ENCODE data around the gene RNF225.
"Not testable (repeated sequence)": the region's sequence is repeated elsewhere in the genome, so short reads cannot be mapped to it uniquely, and the experiment has no call there.

RNF225 gene

GRCh38 chr19:58407658-58408151 is 12.2 kb downstream of the RNF225 start:
- in situ Hi-C loops (cut with HindIII; ENCODE audit: low sequenced_read_pairs), result no loop called here

DNA sequence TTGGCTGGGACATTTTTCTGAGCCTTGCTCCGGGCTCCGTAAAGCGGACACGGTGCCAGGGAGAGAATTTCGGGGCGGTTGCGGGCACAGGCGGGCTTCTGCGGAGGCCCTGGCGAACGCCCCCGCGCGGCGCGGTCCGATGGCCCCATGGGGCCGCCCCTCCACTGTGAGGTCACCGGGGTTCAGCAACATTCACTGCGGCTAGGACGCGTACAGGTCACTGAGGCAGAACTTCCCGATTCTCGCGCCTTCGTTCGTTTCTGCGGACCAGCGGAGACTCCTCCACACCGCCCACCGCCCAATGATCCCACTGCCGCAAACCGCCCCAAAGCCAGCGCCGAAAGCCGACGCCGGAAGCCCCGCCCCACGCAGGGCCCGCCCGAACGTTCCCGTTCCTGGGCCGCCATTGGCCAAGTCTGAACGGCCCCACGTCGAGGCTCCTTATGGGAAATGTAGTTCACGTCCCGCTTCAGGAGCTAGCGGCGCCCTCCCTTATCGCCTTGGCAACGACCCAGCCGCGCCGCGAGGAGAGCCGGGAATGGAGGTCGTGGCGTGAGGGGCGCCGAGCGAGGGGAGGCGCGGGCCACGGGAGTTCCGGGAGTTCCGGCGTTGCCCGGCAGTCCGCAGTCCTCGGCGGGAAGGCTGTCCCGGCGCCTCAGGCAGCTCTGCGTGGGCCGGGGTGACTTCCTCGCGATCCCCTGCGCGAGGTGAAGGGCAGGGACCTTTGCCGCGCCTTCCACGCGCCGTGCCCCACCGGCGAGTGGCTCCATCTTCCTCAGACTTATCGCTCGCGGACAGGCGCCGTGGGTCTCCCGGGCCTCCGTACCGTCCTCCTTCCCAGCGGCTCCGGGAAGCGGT is 12.9 kb downstream of the RNF225 start, which contains the start of gene ZNF584:
ZNF584 (plus strand) TSS at position 498 of the 858 bp plus-strand sequence. CDS start 499 bp downstream, outside the sequence.
- in situ Hi-C loops (cut with HindIII; ENCODE audit: low sequenced_read_pairs), result no loop called here

- in situ Hi-C loops (cut with HindIII; ENCODE audit: low sequenced_read_pairs), result no loop called here
Measured at GRCh38 chr19:58409010-58409790, 13.7 kb downstream of the RNF225 start.

DNA sequence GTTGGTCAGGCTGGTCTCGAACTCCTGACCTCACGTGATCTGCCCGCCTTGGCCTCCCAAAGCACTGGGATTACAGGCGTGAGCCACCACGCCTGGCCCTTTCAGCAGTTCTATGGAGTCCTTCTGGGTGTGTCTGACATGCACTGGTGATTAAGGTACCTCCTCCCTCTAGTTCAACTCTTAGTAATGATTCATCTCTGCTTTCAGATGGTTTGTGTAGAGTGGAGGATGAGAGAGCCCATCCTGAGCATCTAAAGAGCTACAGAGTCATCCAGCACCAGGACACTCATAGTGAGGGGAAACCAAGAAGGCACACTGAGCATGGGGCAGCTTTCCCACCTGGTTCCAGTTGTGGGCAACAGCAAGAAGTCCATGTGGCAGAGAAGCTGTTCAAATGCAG is 21.1 kb downstream of the RNF225 start:
- in situ Hi-C loops (cut with HindIII; ENCODE audit: low sequenced_read_pairs), result no loop called here

GRCh38 chr19:58417071-58417470 is 21.6 kb downstream of the RNF225 start:
- in situ Hi-C loops (cut with HindIII; ENCODE audit: low sequenced_read_pairs), result no loop called here

DNA sequence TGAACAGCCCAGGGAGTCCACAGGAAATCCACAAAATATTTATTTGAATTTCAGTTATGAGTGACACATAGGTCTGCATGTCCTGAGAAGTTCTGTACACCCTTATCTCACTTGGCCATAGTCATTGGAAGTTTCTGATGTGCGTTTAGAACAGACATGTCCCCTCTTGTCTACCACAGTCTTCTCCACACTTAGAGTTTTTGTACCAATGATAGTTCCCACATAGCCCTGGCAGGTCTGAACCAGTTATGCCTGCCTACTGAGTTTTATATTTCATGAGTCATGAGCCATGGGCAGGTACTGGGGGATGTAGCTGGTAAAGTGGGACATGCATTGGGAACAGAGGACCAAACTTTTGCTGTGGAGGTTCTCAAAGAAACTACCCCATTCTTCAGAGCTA is 33.2 kb downstream of the RNF225 start:
- in situ Hi-C loops (cut with HindIII; ENCODE audit: low sequenced_read_pairs), result no loop called here

- in situ Hi-C loops (cut with HindIII; ENCODE audit: low sequenced_read_pairs), result no loop called here
Measured at GRCh38 chr19:58429745-58430144, 34.3 kb downstream of the RNF225 start.

DNA sequence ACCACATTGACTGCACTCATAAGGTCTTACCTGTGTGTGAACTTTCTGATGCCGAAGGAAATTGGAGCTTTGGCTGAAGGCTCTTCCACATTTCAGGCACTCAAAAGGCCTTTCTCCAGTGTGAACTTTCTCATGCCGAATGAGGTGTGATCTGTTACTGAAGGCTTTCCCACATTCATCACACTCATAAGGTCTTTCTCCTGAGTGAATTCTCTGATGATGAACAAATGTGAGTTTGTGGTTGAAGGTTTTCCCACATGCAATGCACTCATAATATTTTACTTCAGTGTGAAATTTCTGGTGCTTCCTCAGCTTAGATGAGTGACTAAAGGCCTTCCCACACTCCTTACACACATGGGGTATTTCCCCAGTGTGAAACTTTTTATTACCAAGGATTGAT is 38.8 kb downstream of the RNF225 start:
- in situ Hi-C loops (cut with HindIII; ENCODE audit: low sequenced_read_pairs), result no loop called here

- in situ Hi-C loops (cut with HindIII; ENCODE audit: low sequenced_read_pairs), result no loop called here
Measured at GRCh38 chr19:58439576-58440554, 44.4 kb downstream of the RNF225 start, which contains the start of gene ZNF132. ZNF132 (minus strand) TSS chr19:58440153; CDS start chr19:58439821, 332 bp downstream.

DNA sequence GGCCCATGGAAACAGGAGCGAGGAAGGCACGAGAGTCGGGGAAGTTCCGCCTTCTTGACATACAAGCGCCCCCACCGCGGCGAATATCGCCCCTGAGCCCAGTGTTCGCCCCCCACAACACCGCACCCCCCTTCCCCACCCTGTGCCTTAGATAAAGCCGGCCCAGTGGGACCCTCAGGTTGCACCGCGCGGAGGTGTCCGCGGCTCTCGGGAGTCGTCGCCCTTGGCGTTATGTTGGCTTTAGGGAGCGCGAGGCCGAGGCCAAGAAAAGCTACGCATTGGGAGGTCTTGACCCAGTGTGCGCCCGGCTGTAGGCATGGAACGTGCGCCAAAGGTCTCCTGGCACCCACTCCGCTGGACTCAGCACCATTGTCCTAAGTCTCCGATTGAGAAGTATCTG is 45.1 kb downstream of the RNF225 start:
- in situ Hi-C loops (cut with HindIII; ENCODE audit: low sequenced_read_pairs), result no loop called here

- in situ Hi-C loops (cut with HindIII; ENCODE audit: low sequenced_read_pairs), result not testable (repeated sequence)
Measured at GRCh38 chr19:58442986-58443385, 47.5 kb downstream of the RNF225 start.
